ENCODE data around the gene ZFP36L2. TPM values are rescaled to one million over a fixed set of nuclear protein-coding genes. Genes with fewer than 3 reads are reported as not detected.

The ZFP36L2 gene
- total and polyA plus RNA-seq, 9 of the 15 experiments (the other 6 are each of a cell fraction or from before 2014, with no cell fraction given), result 4.1 to 60.6 (median 20.3) TPM

GRCh38 chr2:43219383-43220228, 6.8 kb downstream of the ZFP36L2 start (continued):
- 0 out of 2 replicates have a peak, but pooled peaks have one; percentile 19 for TF ChIP-seq PATZ1 (CRISPR knock-in tag; IDR thresholded peaks at IDR 0.05; ENCODE audit: borderline replicate concordance)
- peak; percentile 22; the same call in 1 of the 2 replicates for TF ChIP-seq MTA1 (IDR thresholded peaks at IDR 0.05; ENCODE audit: borderline replicate concordance)
- peak; percentile 49 for TF ChIP-seq PML (IDR thresholded peaks at IDR 0.05; ENCODE audit: low read length)
- peak; percentile 45; the same call in 1 of the 2 replicates for TF ChIP-seq ATF7 (IDR thresholded peaks at IDR 0.05)
- 0 out of 2 replicates have a peak, but pooled peaks have one; percentile 46 for TF ChIP-seq FOSL1 (tag; conservative IDR thresholded peaks at IDR 0.05)
- TF ChIP-seq POLR3G (IDR thresholded peaks at IDR 0.05; ENCODE audit: extremely low read depth, insufficient read length, insufficient replicate concordance), result no peak
- TF ChIP-seq ETV6 (IDR thresholded peaks at IDR 0.05; ENCODE audit: borderline replicate concordance in 1 of 2, low read depth in 2 of 2, low read length in 1 of 2), result no peak
- no peak for TF ChIP-seq ETV6 (CRISPR knock-in tag; IDR thresholded peaks at IDR 0.05; ENCODE audit: borderline replicate concordance)
- no peak for TF ChIP-seq TEAD4 (IDR thresholded peaks at IDR 0.05; ENCODE audit: low read length)
- 0 out of 2 replicates have a peak, but pooled peaks have one; percentile 20 for TF ChIP-seq TEAD4 (CRISPR knock-in tag; IDR thresholded peaks at IDR 0.05; ENCODE audit: borderline replicate concordance)
- TF ChIP-seq ZNF165 (CRISPR knock-in tag; IDR thresholded peaks at IDR 0.05; ENCODE audit: borderline replicate concordance), result no peak
- TF ChIP-seq, protein P1, sequence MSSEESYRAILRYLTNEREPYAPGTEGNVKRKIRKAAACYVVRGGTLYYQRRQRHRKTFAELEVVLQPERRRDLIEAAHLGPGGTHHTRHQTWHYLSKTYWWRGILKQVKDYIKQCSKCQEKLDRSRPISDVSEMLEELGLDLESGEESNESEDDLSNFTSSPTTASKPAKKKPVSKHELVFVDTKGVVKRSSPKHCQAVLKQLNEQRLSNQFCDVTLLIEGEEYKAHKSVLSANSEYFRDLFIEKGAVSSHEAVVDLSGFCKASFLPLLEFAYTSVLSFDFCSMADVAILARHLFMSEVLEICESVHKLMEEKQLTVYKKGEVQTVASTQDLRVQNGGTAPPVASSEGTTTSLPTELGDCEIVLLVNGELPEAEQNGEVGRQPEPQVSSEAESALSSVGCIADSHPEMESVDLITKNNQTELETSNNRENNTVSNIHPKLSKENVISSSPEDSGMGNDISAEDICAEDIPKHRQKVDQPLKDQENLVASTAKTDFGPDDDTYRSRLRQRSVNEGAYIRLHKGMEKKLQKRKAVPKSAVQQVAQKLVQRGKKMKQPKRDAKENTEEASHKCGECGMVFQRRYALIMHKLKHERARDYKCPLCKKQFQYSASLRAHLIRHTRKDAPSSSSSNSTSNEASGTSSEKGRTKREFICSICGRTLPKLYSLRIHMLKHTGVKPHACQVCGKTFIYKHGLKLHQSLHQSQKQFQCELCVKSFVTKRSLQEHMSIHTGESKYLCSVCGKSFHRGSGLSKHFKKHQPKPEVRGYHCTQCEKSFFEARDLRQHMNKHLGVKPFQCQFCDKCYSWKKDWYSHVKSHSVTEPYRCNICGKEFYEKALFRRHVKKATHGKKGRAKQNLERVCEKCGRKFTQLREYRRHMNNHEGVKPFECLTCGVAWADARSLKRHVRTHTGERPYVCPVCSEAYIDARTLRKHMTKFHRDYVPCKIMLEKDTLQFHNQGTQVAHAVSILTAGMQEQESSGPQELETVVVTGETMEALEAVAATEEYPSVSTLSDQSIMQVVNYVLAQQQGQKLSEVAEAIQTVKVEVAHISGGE (CRISPR knock-in tag; IDR thresholded peaks at IDR 0.05), result peak in 2 of 3 experiments; percentile 37 to 89; a peak in 3 of 6 replicates
- TF ChIP-seq FOXJ3 (CRISPR knock-in tag; IDR thresholded peaks at IDR 0.05), result no peak
- TF ChIP-seq, protein P2, sequence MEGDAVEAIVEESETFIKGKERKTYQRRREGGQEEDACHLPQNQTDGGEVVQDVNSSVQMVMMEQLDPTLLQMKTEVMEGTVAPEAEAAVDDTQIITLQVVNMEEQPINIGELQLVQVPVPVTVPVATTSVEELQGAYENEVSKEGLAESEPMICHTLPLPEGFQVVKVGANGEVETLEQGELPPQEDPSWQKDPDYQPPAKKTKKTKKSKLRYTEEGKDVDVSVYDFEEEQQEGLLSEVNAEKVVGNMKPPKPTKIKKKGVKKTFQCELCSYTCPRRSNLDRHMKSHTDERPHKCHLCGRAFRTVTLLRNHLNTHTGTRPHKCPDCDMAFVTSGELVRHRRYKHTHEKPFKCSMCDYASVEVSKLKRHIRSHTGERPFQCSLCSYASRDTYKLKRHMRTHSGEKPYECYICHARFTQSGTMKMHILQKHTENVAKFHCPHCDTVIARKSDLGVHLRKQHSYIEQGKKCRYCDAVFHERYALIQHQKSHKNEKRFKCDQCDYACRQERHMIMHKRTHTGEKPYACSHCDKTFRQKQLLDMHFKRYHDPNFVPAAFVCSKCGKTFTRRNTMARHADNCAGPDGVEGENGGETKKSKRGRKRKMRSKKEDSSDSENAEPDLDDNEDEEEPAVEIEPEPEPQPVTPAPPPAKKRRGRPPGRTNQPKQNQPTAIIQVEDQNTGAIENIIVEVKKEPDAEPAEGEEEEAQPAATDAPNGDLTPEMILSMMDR (IDR thresholded peaks at IDR 0.05 in 2 of 3, conservative IDR thresholded peaks at IDR 0.05 in 1 of 3; ENCODE audit: insufficient read depth in 2 of 3, low read depth in 1 of 3, low read length in 3 of 3), result 0 out of 6 replicates have a peak, but pooled peaks of 2 of the 3 experiments have one; percentile 7 to 10
- no peak for TF ChIP-seq GTF2B (IDR thresholded peaks at IDR 0.05; ENCODE audit: extremely low read depth, insufficient read length)
- TF ChIP-seq ZNF12 (CRISPR knock-in tag; IDR thresholded peaks at IDR 0.05), result no peak
- peak; percentile 72 for TF ChIP-seq POLR2B (IDR thresholded peaks at IDR 0.05; ENCODE audit: low read depth, partially characterized antibody)
- TF ChIP-seq ILF3 (IDR thresholded peaks at IDR 0.05; ENCODE audit: borderline replicate concordance), result no peak

Measured in K562 (cell line).